ENCODE data around the gene HTRA1.

DNA sequence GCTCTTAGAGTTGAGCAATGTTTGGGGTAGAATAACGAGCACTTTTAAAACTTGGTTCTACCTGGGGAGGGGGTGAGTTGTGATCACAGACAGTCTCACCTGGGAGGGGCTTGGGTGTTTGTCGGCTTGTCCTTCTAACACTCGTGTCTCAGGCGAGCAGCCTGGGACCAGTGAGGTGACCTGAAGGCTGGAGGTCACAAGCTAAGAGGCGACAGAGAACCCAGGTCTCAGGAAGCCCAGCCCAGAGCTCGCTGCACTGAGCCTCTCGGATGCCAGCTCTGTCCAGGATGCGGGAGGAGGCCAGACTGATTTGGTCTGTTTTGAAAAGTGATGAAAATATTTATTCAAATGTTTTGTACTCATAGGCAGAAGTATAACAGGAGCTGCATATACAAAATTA, 11.8 kb downstream of the HTRA1 start:
- TF ChIP-seq, protein P1, sequence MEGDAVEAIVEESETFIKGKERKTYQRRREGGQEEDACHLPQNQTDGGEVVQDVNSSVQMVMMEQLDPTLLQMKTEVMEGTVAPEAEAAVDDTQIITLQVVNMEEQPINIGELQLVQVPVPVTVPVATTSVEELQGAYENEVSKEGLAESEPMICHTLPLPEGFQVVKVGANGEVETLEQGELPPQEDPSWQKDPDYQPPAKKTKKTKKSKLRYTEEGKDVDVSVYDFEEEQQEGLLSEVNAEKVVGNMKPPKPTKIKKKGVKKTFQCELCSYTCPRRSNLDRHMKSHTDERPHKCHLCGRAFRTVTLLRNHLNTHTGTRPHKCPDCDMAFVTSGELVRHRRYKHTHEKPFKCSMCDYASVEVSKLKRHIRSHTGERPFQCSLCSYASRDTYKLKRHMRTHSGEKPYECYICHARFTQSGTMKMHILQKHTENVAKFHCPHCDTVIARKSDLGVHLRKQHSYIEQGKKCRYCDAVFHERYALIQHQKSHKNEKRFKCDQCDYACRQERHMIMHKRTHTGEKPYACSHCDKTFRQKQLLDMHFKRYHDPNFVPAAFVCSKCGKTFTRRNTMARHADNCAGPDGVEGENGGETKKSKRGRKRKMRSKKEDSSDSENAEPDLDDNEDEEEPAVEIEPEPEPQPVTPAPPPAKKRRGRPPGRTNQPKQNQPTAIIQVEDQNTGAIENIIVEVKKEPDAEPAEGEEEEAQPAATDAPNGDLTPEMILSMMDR (conservative IDR thresholded peaks at IDR 0.05; ENCODE audit: low read length) = no peak
- TF ChIP-seq EZH2phosphoT487 (IDR thresholded peaks at IDR 0.05; ENCODE audit: borderline replicate concordance) = no peak

All from Loucy (cell line).